SKM-1 (cell line): Measurements from ENCODE around the gene RNFT2.
"Not testable (repeated sequence)": the region's sequence is repeated elsewhere in the genome, so short reads cannot be mapped to it uniquely, and the experiment has no call there.

Source experiments
- DNase-seq: peaks from one replicate; lab custom pipeline; 2025; ENCODE audit not compliant: unreplicated experiment; lab: John Stamatoyannopoulos, UW

RNFT2 gene

GRCh38 chr12:116739381-116739887 lies 1.3 kb downstream of the RNFT2 start:
- no peak for DNase-seq

- not testable (repeated sequence) for DNase-seq
Measured at GRCh38 chr12:116742787-116743186, 4.7 kb downstream of the RNFT2 start.

DNA sequence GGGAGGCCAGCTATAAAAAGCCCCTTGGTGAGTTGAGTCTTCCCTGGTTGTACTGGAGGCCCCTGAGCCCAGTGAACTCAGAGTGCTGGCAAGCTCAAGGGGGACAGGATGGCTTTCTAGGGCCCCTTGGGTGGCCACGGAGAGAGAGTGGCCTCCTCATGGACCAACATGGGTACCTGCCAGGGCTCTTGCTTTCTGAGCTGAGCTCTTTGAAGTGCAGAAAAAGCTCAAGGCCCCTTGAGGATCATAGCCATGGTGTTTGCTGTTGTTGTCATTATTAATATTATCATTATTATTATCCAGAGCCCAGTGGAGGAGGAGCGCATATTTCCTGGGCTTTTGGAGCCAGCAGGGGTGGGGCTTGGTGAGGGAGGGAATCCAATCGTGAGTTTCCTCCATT lies 6.7 kb downstream of the RNFT2 start:
- DNase-seq: no peak

DNA sequence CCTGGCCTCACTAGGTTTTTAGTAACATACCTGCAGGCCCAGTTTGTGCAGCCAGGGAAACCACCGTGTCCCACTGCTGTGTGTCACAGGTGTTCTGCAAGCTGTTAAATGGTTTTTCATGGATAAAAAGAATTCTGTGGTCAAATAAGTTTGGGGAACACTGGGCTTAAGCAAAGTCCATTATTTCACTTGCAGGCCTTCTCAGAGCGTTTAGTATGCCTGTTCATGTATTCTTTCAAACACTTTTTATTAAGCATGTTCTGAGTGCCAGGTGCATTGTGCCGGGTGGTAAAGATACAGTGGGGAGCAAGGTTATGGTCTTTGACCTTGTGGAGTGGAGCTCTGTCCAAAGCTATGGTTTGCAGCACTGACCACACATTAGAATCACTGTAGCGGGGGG lies 7.4 kb downstream of the RNFT2 start:
- DNase-seq: no peak

DNA sequence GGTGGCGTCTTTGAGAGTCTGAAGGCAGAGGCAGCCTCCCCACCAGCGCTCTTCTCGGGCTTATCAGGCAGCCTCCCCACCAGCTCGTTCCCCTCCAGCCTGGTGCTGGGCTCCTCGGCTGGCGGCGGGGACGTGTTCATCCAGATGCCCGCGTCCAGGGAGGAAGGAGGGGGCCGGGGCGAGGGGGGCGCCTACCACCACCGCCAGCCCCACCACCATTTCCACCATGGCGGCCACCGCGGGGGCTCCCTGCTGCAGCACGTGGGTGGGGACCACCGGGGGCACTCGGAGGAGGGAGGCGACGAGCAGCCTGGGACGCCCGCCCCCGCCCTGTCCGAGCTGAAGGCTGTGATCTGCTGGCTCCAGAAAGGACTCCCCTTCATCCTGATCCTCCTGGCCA lies 11.8 kb downstream of the RNFT2 start:
- DNase-seq: no peak

DNA sequence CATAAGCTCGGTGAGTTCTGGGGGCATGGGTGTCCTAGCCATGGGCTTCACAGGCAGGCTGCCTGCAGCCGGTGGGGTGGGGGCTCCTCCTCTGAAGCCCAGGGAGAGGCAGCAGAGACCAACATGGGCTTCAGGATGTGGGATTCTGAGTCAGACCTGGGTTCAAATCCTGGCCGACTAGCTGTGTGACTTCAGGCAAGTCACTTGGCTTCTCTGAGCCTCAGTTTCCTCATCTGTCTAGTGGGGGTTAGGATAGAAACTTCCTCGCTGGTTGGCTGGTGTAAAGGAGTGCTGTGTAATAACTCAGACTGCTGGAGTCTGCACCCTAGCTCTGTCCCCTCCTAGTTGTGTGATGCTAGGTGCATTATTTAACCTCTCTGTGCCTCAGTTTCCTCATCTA lies 12.2 kb downstream of the RNFT2 start:
- no peak for DNase-seq

DNA sequence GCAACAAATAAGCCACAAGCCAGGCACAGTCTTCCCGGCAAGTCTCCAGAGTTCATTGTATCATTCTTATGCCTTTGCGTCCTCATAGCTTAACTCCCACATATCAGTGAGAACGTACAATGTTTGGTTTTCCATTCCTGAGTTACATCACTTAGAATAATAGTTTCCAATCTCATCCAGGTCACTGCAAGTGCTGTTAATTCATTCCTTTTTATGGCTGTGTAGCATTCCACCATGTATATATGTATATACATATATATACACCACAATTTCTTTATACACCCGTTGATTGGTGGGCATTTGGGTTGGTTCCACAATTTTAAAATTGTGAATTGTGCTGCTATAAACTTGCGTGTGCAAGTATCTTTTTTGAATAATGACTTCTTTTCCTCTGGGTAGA lies 16.0 kb downstream of the RNFT2 start:
- DNase-seq: not testable (repeated sequence)

DNA sequence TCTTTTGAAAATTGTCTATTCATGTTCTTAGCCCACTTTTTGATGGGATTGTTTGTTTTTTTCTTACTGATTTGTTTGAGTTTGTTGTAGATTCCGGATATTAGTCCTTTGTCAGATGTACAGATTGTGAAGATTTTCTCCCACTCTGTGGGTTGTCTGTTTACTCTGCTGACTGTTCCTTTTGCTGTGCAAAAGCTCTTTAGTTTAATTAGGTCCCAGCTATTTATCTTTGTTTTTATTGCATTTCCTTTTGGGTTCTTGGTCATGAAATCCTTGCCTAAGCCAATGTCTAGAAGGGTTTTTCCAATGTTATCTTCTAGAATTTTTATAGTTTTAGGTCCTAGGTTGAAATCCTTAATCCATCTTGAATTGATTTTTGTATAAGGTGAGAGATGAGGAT lies 16.7 kb downstream of the RNFT2 start:
- DNase-seq: not testable (repeated sequence)

- DNase-seq: no peak
Measured at GRCh38 chr12:116759783-116760621, 21.9 kb downstream of the RNFT2 start.

DNA sequence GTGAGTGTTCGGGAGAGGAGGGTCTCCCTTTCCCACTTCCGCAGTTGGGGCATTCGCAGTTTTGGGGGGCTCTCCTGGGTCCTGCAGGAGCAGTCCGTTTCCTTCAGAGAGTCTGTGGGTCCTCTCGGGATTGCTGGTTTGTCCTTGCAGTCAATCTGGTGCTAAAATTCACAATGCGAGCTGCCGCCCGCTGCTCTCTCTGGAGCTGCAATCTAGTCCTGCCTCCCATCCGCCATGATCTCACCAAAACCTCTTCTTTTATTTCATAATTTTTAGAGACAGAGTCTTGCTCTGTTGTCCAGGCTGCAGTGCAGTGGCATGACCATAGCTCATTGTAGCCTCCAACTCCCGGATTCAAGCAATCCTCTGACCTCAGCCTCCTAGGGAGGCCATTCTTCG lies 22.5 kb downstream of the RNFT2 start:
- no peak for DNase-seq

- DNase-seq: no peak
Measured at GRCh38 chr12:116761499-116761898, 23.4 kb downstream of the RNFT2 start.

DNA sequence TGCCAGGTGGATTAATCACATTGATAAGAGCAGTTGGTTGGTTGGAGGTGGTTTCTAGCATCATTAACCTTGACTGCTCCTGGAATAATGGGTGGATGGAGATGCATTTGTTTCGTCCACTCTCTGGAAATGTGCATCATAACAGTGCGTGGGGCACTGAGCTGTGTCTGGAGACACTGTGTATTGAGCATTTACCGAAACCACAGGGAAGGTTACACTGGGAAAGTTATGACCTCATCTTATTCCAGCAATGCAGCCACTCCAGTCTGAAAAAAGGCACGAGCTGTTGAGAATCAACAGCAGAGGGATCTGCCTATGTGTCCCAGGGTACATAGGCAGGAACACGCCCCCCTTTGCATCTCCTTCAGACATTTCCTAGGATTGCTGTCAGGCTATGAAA lies 27.2 kb downstream of the RNFT2 start:
- DNase-seq: no peak

- DNase-seq: no peak
Measured at GRCh38 chr12:116766285-116766684, 28.2 kb downstream of the RNFT2 start.

DNA sequence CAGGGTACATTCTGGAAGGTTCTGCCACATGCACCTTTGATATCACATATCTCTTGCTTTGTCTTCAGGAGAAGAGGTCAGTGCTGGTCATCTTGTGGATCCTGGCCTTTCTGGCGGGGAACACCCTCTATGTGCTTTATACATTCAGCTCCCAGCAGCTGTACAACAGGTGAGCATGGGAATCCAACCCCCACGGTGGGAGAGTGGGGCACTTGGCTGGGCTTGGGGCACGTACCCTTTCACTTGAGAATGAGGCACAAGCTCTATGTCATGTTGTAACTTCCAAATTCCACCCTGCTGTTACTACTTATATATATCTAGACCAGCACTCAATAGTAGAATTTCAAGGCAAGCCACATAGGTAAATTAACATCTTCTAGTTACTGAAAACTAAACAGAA lies 28.6 kb downstream of the RNFT2 start:
- no peak for DNase-seq

- DNase-seq: no peak
Measured at GRCh38 chr12:116771651-116772050, 33.5 kb downstream of the RNFT2 start.

GRCh38 chr12:116773276-116773731 lies 35.2 kb downstream of the RNFT2 start:
- DNase-seq: no peak

DNA sequence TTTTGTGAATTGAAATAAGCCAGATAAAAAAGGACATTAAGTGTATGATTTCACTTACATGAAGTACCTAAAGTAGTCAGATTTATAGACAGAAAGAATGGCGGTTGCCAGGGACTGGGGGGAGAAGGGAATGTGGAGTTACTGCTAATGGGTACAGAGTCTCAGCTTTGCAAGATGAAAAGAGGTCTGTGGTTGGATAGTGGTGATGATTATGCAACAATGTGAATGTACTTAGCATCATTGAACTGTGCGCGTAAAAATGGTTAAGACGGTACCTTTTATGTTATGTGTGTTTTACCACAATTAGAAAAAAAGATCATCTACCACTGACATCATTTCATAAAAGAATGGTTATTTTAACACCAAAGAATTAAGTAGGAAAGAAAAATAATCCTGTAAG lies 35.9 kb downstream of the RNFT2 start:
- DNase-seq: no peak

DNA sequence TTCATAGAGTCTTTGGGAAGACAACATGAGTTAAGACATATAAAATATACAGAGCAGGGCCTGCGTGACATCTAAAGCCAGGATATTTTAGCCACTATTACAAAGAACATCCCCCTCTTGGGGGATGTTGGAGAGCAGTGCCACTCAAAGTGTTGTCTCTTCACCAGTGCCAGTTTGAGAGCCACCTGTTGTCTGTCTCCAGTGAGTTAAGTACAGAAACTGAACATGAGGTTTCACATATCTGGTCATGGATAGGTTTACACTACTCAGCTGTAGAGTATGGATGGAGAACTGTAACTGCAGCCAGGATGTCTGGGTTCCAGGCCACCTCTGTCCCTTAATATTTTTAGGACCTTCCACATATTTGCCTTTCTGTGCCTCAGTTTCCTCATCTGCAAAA lies 39.1 kb downstream of the RNFT2 start:
- DNase-seq: no peak

- DNase-seq: no peak
Measured at GRCh38 chr12:116779597-116779996, 41.5 kb downstream of the RNFT2 start.

DNA sequence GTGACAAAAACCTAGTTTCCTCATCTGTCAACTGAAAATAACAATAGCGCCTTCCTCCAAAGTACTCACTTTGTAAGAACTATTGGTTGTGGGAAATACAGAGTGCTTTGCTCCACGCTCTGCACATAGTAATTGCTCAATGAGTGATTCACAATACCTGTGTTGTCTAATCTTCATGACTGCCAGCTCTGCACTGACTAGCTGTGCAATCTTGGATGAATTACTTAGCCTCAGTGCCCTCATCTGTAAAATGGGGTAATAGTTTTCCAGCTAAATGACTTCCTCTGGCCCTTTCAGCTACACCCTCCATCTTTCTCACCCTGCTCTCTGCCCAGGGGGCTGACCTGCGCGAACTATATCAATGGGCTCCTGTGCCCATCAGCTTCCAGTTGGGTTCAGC lies 42.8 kb downstream of the RNFT2 start:
- no peak for DNase-seq

DNA sequence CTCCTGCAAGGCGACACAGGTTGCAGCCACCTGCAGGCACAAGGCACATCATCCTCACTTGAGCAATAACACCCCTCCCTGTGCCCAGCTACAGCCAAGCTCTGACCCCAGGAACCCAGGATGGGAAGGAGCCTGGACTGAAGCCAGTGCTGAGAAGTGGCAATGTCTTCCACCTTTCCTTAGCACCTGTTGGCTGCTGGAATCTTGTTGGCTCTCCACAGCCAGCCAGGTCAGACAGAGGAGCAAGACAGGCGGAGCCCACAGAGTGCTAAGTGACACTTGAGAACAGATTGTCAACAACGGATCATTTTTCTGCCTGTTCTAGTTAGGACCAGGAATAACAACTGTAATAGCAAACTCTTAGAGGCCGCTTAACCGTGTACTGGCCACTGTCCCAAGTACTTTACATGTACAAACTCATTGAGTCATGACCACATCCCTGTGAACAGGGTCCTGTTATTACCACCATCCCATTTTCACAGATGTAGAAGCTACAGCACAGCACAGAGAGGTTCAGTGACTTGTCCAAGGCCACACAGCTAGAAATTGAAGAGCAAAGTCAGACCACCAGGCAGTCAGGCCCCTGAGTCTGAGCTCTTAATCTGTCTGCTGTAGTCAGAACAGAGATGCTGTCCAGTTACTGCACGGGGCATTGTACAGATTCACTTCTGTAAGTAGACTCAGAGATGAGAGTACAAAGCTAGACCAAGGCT lies 45.6 kb downstream of the RNFT2 start:
- no peak for DNase-seq

DNA sequence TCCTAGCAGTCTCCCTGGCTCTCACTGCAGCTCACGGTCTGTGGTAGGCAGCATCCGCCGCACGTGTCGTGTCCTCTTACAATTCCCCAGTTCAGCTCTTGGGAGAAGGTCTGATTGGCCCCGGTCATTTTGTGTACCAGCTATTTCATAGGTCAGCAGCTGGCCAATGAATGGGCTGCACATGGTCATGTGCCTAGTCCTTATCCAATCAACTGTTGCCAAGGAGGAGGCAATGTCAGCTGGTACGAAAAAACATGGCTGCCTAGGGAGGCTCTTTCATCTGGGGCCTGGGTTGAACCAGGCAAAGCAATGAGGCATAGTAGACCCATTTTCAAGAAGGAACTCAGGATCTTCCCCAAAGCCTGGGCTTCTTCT lies 46.1 kb downstream of the RNFT2 start:
- no peak for DNase-seq
